IPS-20b (cell line): ENCODE results near the gene GASK1A.
"Not testable (repeated sequence)": the region's sequence is repeated elsewhere in the genome, so short reads cannot be mapped to it uniquely, and the experiment has no call there.

Experiments used
- H3K27ac ChIP-seq: one replicate; pipeline ENCODE4 v1.5.1; 2013; ENCODE audit warnings: low read length
- H3K27me3 ChIP-seq: 2 replicates; pipeline ENCODE4 v1.6.1; 2013; ENCODE audit warnings: mild to moderate bottlenecking, low read length, inconsistent platforms; ENCODE audit not compliant: insufficient read depth
- H3K36me3 ChIP-seq: 2 replicates; pipeline ENCODE4 v1.6.1; 2013; ENCODE audit warnings: low read depth, mild to moderate bottlenecking, inconsistent platforms, low read length, moderate library complexity; ENCODE audit not compliant: insufficient read depth
- H3K4me1 ChIP-seq: 2 replicates; pipeline ENCODE4 v1.6.1; 2013; ENCODE audit warnings: mild to moderate bottlenecking, control low read depth, inconsistent platforms, low read length, moderate library complexity; ENCODE audit not compliant: insufficient read depth
- H3K4me3 ChIP-seq: 2 replicates; pipeline ENCODE4 v1.5.1; 2013; ENCODE audit warnings: mild to moderate bottlenecking, low read length, inconsistent platforms
- H3K9ac ChIP-seq: 2 replicates; pipeline ENCODE4 v1.6.1; 2013; ENCODE audit warnings: low read depth, mild to moderate bottlenecking, inconsistent platforms, low read length, moderate library complexity
- H3K9me3 ChIP-seq: 2 replicates; pipeline ENCODE4 v1.6.1; 2013; ENCODE audit warnings: mild to moderate bottlenecking, low read depth, low read length, inconsistent platforms; ENCODE audit not compliant: insufficient read depth

GASK1A gene

GRCh38 chr3:43055393-43055792 lies 76.3 kb downstream of the GASK1A start:
- peaks cover 4% of the 10 kb centered on the region; the same call in 1 of the 2 replicates for H3K9me3 ChIP-seq
- H3K4me1 ChIP-seq = no peaks in the 10 kb centered on the region
- no peaks in the 10 kb centered on the region; the same call in 1 of the 2 replicates for H3K27me3 ChIP-seq
- no peak overlapping the region for H3K4me3 ChIP-seq
- H3K27ac ChIP-seq = no peak overlapping the region
- no peaks in the 10 kb centered on the region for H3K36me3 ChIP-seq
- H3K9ac ChIP-seq = no peak overlapping the region

GRCh38 chr3:43055806-43056770 lies 77.0 kb downstream of the GASK1A start:
- H3K4me3 ChIP-seq = no peak overlapping the region
- H3K27ac ChIP-seq = no peak overlapping the region
- H3K27me3 ChIP-seq = no peaks in the 10 kb centered on the region; the same call in 1 of the 2 replicates
- H3K9me3 ChIP-seq = no peaks in the 10 kb centered on the region
- H3K36me3 ChIP-seq = no peaks in the 10 kb centered on the region
- no peaks in the 10 kb centered on the region for H3K4me1 ChIP-seq
- H3K9ac ChIP-seq = no peak overlapping the region

- H3K9ac ChIP-seq = no peak overlapping the region
- peaks cover 16% of the 10 kb centered on the region; the same call in 1 of the 2 replicates for H3K9me3 ChIP-seq
- no peak overlapping the region for H3K4me3 ChIP-seq
- H3K36me3 ChIP-seq = no peaks in the 10 kb centered on the region
- H3K4me1 ChIP-seq = no peaks in the 10 kb centered on the region; the same call in 1 of the 2 replicates
- no peak overlapping the region for H3K27ac ChIP-seq
- H3K27me3 ChIP-seq = no peaks in the 10 kb centered on the region; the same call in 1 of the 2 replicates
These were observed 80.3 kb downstream of the GASK1A start for GRCh38 chr3:43059456-43059855.

GRCh38 chr3:43061101-43061895 lies 82.2 kb downstream of the GASK1A start:
- H3K9ac ChIP-seq = no peak overlapping the region
- H3K4me3 ChIP-seq = no peak overlapping the region
- no peaks in the 10 kb centered on the region; the same call in 1 of the 2 replicates for H3K4me1 ChIP-seq
- H3K9me3 ChIP-seq = peaks cover 17% of the 10 kb centered on the region; the same call in 1 of the 2 replicates
- H3K36me3 ChIP-seq = no peaks in the 10 kb centered on the region
- no peaks in the 10 kb centered on the region for H3K27me3 ChIP-seq
- no peak overlapping the region for H3K27ac ChIP-seq

- no peak overlapping the region for H3K27ac ChIP-seq
- H3K4me1 ChIP-seq = no peaks in the 10 kb centered on the region; the same call in 1 of the 2 replicates
- no peaks in the 10 kb centered on the region for H3K36me3 ChIP-seq
- no peak overlapping the region for H3K9ac ChIP-seq
- peaks cover 17% of the 10 kb centered on the region; the same call in 1 of the 2 replicates for H3K9me3 ChIP-seq
- no peak overlapping the region for H3K4me3 ChIP-seq
- H3K27me3 ChIP-seq = no peaks in the 10 kb centered on the region
These were observed 83.0 kb downstream of the GASK1A start for GRCh38 chr3:43062040-43062563.

- H3K36me3 ChIP-seq = no peaks in the 10 kb centered on the region
- no peak overlapping the region for H3K27ac ChIP-seq
- H3K4me3 ChIP-seq = no peak overlapping the region
- no peaks in the 10 kb centered on the region for H3K27me3 ChIP-seq
- H3K9ac ChIP-seq = no peak overlapping the region
- peaks cover 17% of the 10 kb centered on the region; the same call in 1 of the 2 replicates for H3K9me3 ChIP-seq
- no peaks in the 10 kb centered on the region; the same call in 1 of the 2 replicates for H3K4me1 ChIP-seq
These were observed 83.5 kb downstream of the GASK1A start for GRCh38 chr3:43062564-43063040.

GRCh38 chr3:43063114-43063513 lies 84.0 kb downstream of the GASK1A start:
- no peak overlapping the region for H3K27ac ChIP-seq
- H3K9ac ChIP-seq = no peak overlapping the region
- H3K36me3 ChIP-seq = no peaks in the 10 kb centered on the region
- no peak overlapping the region for H3K4me3 ChIP-seq
- H3K27me3 ChIP-seq = no peaks in the 10 kb centered on the region
- no peaks in the 10 kb centered on the region; the same call in 1 of the 2 replicates for H3K4me1 ChIP-seq
- peaks cover 17% of the 10 kb centered on the region; the same call in 1 of the 2 replicates for H3K9me3 ChIP-seq

GRCh38 chr3:43070670-43071069 lies 91.6 kb downstream of the GASK1A start:
- H3K4me1 ChIP-seq, H3K27ac ChIP-seq: not testable (repeated sequence)

GRCh38 chr3:43071313-43071893 lies 92.3 kb downstream of the GASK1A start:
- H3K4me1 ChIP-seq = no peaks in the 10 kb centered on the region
- H3K9ac ChIP-seq = no peak overlapping the region
- H3K27me3 ChIP-seq = no peaks in the 10 kb centered on the region
- no peaks in the 10 kb centered on the region for H3K36me3 ChIP-seq
- no peak overlapping the region for H3K27ac ChIP-seq
- no peak overlapping the region for H3K4me3 ChIP-seq
- H3K9me3 ChIP-seq = no peaks in the 10 kb centered on the region

More at GRCh38 chr3:43070670-43071069, 91.6 kb downstream of the GASK1A start:
- not testable (repeated sequence) for H3K4me3 ChIP-seq, H3K9ac ChIP-seq, H3K9me3 ChIP-seq, H3K36me3 ChIP-seq, H3K27me3 ChIP-seq

GRCh38 chr3:43072361-43072760 lies 93.2 kb downstream of the GASK1A start:
- H3K27me3 ChIP-seq = no peaks in the 10 kb centered on the region
- no peaks in the 10 kb centered on the region for H3K4me1 ChIP-seq
- H3K9ac ChIP-seq = no peak overlapping the region
- no peaks in the 10 kb centered on the region for H3K36me3 ChIP-seq
- no peak overlapping the region for H3K4me3 ChIP-seq
- H3K9me3 ChIP-seq = no peaks in the 10 kb centered on the region
- no peak overlapping the region for H3K27ac ChIP-seq
